KOPT-K1 (cell line): Measurements from ENCODE around the gene MDC1.
A peak's percentile ranks its signal among the peaks of the same experiment; 100 is the strongest.

Source experiments
- H3K27ac ChIP-seq: fragments of 200-600 bp; sonication (generic); 2 replicates; pipeline ENCODE4 v1.5.1; 2016; ENCODE audit warnings: antibody characterized with exemption, mild to moderate bottlenecking, low read depth, low read length; ENCODE audit not compliant: poor library complexity, severe bottlenecking
- H3K36me3 ChIP-seq: fragments of 200-600 bp; sonication (generic); 2 replicates; pipeline ENCODE4 v1.5.1; 2017; ENCODE audit warnings: antibody characterized with exemption, mild to moderate bottlenecking, low read length, moderate library complexity; ENCODE audit not compliant: insufficient read depth
- H3K9me3 ChIP-seq: fragments of 200-600 bp; sonication (generic); 2 replicates; pipeline ENCODE4 v1.5.1; 2017; ENCODE audit warnings: antibody characterized with exemption, low read length, mild to moderate bottlenecking; ENCODE audit not compliant: insufficient read depth, poor library complexity, severe bottlenecking

The MDC1 gene

DNA sequence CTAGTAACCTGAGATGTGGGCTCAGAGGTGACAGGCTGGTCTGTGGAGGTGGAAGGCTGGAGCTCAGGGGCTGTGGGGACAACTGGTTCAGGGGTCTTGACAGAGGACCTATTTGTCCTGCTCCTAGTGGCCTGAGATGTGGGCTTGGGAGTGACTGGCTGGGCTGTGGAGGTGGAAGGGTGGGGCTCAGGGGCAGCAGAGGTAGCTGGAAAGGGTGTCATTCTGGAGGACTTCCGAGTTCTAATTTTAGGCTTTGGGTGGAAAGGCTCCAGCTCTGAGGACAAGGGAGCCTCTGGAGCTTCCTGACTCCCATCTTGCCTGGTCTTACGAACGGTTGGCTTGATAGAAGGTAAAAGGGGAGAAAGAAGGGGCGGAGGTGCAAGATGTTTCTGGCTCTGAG lies 11.5 kb downstream of the MDC1 start:
- H3K36me3 ChIP-seq: peaks cover 90% of the 10 kb centered on the region
- H3K27ac ChIP-seq: no peak overlapping the region

DNA sequence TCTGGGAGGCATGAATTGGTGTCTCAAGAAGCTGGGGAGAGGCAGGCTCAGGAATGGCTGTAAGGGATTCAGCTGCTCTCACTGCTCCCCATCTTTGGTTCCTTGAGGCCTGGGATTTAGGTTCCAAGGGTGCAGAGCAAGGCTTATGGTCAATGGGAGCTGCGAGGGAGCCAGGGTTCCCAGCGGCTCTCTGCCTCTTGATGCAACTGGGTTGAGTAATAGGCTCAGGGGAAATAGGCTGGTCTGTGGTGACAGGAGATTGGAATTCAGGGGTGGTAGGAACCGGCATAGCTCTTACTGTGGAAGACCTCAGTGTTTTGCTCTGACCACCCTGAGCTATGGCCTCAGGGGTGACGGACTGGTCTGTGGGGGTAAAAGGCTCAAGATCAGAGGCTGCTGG lies 13.3 kb downstream of the MDC1 start:
- Histone ChIP-seq H3K9me3 (no peaks in the 10 kb centered on the region), H3K36me3 (peaks cover 88% of the 10 kb centered on the region)

More for the DNA sequence above, 11.5 kb downstream of the MDC1 start:
- no peaks in the 10 kb centered on the region for H3K9me3 ChIP-seq

DNA sequence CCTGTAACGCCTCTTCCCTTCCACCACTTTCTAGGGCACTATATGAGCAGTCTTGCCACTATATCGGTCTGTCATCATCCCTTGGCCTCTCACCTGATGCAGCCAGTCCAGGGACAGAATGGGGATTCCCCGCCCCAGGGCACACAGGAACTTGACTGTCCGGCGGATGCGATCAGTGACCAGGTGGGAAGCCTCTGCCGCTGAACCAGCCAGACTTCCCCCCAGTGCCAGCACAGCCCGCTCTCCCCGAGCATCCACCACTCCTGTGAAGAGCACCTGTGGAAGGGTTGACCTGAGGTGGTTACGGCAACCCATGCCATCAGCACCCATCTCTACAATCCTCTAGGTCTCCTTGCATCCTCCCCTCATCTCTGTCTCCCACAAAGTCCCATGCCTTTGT lies 14.1 kb downstream of the MDC1 start:
- Histone ChIP-seq H3K9me3 (no peaks in the 10 kb centered on the region), H3K36me3 (peaks cover 84% of the 10 kb centered on the region)

More for the DNA sequence above, 13.3 kb downstream of the MDC1 start:
- no peak overlapping the region for H3K27ac ChIP-seq

DNA sequence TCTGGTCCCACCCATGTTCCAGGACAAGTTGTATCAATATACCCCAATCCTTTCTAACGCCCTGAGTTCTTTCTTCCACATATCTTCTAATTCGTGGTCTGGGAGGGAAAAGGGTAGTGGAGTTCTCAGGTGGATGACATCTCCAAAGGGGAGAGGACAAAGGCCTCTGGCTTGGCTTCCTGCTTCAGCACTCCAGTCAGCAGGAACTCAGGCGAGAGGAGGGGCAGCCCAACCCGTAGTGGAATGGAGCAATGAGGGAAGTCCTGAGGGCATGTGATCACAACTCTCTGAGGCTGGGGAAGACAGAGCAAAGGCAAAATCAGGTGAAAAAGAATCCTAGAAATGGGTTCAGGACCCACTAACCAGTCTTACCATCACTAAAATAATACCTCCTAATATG lies 16.7 kb downstream of the MDC1 start:
- Histone ChIP-seq H3K36me3 (peaks cover 62% of the 10 kb centered on the region), H3K27ac (no peak overlapping the region), H3K9me3 (no peaks in the 10 kb centered on the region)

More for the DNA sequence above, 14.1 kb downstream of the MDC1 start:
- H3K27ac ChIP-seq: no peak overlapping the region

DNA sequence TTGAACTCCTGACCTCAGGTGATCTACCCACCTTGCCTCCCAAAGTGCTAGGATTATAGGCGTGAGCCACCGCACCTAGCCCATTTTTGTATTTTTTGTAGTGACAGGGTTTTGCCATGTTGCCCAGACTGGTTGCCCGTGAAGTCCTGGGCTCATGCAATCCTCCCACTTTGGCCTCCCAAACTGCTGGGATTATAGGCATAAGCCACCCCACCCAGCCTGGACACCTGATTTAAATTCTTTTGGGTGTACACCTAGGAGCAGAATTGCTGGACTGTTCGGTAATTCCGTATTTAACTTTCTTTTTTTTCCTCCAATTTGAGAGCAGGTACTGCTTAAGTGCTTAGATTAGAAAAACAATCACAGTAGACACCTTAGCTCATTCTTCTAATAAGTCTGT lies 20.6 kb downstream of the MDC1 start:
- H3K36me3 ChIP-seq: peaks cover 23% of the 10 kb centered on the region
- no peaks in the 10 kb centered on the region for H3K9me3 ChIP-seq

DNA sequence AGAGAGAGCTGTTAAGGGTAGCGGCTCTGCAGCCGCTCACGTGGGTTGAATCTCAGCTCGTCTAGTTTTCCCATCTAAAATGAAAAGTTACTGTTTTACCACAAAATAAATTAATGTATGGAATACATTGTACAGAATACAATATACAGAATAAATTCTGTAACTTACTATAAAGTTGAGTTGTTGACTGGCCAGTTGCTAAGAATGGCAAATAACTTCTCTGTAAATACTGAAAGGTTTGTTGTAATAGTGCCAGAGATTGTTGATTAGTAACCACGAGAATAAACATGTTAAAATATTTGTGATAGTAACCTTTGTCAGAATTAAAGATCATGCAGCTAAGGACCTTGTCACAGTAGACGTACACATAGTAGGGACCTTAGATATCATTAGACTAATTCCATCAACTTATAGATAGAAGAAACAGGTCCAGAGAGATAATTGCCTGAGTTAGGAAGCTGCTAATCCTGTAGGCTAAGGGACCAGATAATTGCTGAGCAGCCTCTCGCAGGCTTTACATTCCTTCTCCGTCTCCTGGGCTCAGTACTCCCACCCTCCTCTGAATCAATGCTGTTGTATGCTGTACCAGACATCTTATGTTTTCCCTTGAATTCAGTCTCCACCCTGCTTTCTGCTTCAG lies 25.8 kb downstream of the MDC1 start:
- H3K9me3 ChIP-seq: no peaks in the 10 kb centered on the region
- peak overlapping the region; percentile 85 for H3K27ac ChIP-seq
- 0 out of 2 replicates have a peak, but pooled peaks cover 6% of the 10 kb centered on the region for H3K36me3 ChIP-seq

More for the DNA sequence above, 20.6 kb downstream of the MDC1 start:
- H3K27ac ChIP-seq: no peak overlapping the region

DNA sequence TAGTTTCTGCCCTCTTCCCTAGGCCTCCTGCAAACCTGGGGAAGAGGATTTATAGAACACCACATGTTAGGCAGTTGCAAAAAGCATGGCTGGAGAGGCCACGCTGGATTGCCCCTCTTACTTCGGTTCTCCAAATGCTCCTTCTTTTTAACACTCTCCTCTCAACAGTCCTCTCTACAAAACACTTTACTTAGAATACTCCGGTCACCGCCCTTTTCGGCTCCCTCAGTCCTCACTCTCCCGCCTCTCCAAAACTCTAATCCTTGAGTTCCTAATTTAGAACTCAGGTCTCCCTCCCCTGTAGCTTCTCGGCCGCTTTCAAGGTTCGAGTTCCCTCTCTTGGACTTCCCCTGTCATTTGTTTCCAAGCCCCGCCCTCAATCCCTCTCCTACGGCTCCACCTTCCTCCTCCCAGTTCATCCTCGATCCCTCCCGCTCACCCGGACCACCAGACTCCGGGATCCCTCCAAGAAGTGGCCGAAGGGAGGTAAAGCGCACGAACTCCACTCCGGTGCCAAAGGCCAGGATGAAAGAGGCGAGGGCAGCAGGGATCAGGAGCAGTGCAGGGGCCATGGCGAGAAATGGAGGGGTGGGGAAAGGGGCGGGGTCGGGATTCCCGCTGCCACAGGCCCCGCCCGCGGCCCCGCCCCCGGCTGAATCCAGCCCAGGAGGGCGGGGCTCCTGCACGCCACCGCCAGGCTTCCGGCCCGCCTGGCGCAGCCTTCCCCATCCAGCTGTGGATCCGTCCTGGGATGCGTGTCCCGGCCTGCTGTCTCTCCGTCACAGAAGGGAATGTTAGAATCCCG lies 26.5 kb downstream of the MDC1 start, which contains the start of gene NRM:
Gene NRM (minus strand): TSS at position 582 of the 805 bp plus-strand sequence. CDS start 10 bp downstream, at position 572.
- H3K27ac ChIP-seq: peak within 1 kb of the TSS; percentile 85
- 0 out of 2 replicates have a peak, but pooled peaks cover 6% of the 10 kb centered on the region for H3K36me3 ChIP-seq
- no peaks in the 10 kb centered on the region for H3K9me3 ChIP-seq

DNA sequence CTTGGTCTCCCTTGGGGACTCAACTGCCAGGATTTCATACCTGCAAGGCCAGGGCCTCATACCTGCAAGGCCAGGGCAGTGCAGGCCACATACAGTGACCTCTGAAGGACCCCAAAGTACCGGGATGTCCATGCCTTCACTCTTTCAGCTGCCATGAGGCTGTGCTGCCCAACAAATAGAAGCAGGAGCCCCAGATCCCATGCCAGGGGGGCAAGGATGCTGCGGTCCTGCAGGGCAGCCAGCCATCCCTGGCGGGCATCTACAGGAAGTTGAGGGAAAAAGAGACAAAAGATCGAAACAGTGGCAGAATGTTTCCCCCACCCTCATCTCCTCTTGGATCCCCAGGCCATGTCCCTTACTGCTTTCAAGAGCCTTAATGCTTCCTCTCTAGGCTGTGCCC lies 27.1 kb downstream of the MDC1 start:
- H3K36me3 ChIP-seq: 0 out of 2 replicates have a peak, but pooled peaks cover 6% of the 10 kb centered on the region
- no peaks in the 10 kb centered on the region for H3K9me3 ChIP-seq
- H3K27ac ChIP-seq: peak overlapping the region; percentile 85

DNA sequence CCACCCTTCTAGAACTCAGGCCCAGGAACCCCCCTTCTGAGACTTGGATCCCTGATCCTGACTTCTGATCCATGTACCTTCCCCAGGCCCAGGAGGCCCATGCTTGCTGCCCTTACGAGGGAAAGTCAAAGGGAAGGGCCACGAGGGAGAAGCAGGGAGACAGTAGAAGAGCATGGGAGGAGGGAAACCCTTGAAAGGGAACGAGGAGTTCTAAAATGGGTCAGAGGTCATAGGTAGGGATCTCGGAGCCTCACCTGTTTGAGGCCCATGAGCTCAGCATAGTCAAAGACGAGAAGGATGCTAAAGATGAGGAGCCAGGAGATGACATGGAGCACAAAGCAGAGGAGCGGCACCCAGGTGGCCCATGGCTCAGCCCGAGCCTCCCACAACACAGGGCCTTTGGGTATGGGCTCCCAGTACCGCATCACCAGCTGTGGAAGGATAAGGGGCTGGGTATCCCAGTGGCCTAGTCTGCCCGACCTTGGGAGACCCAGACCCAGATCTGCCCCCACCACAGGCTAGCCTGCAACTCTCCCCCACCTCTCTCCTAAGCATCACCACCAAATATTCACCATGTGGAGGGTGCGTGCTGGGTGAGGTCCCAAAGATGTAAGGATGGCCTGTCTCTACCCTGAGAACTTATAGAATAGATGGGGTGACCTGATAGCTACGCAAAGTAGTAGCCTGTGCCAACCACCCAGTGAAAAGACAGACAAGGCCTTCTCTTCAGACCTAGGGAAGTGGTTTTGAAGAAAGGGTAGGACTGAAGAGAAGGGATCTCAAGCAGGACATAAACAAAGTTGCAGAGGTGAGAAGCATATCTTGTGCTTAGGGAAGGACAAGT lies 27.8 kb downstream of the MDC1 start:
- H3K27ac ChIP-seq: peak overlapping the region; percentile 85
- 0 out of 2 replicates have a peak, but pooled peaks cover 6% of the 10 kb centered on the region for H3K36me3 ChIP-seq
- no peaks in the 10 kb centered on the region for H3K9me3 ChIP-seq

DNA sequence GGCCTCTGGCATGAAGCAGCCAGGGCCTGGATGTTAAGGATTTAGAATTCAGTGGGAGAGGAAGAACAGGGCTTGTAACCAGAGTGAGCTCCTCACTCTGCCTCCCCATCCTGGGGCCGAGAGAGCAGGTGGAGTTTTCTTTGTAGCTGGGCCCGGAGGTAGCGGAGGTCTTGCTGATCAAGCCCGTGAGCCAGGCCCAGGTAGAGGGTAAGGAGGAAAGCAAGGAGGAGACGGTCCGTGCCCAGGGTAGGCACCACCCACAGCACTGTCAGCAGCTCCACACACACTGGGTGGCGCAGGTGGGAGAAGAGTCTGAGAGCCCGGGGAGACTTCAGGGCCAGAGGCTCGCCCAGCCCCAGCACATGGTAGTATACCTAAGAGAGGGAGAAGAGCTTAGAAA lies 28.5 kb downstream of the MDC1 start:
- Histone ChIP-seq H3K27ac (no peak overlapping the region), H3K36me3 (0 out of 2 replicates have a peak, but pooled peaks cover 6% of the 10 kb centered on the region), H3K9me3 (no peaks in the 10 kb centered on the region)

DNA sequence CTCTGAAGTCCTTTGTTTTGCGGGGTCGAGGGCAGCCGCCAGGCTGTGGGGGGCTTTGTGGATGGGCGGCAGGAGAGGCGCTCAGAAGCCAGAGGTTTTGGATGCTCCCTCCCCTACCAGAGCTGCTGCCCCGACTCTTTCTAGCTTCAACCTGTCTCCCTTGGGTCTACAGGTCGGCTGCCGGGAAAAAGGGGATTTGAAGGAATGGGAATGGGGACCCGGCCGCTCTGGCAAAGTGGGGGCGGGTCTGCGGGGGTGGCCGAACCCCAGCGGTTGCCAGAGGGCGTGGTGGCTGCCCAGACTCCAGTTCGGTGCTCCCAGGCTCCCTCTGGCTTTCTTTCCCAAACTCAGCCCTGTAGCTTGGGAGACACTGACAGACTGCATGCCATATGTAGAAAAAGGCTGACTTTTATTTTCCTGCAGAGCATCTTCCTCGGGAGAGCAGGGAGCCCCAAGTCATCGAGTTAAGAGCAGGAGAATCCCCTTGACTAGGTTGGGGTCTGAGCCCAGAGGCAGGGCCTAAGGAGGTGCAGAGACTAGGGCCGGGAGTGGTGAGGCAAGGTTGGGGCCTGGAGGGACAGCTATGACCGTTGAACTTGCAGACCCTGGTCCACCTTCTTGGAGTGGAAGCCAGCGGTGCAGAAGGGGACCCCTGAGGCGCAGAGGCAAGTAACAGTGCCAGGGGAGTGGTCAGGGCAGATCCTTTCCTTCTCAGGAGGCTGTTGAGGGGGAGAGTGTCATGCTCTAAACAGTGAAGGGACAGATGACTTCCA lies 29.2 kb downstream of the MDC1 start:
- peak overlapping the region; percentile 94 for H3K27ac ChIP-seq
- H3K36me3 ChIP-seq: 0 out of 2 replicates have a peak, but pooled peaks cover 6% of the 10 kb centered on the region
- H3K9me3 ChIP-seq: no peaks in the 10 kb centered on the region

DNA sequence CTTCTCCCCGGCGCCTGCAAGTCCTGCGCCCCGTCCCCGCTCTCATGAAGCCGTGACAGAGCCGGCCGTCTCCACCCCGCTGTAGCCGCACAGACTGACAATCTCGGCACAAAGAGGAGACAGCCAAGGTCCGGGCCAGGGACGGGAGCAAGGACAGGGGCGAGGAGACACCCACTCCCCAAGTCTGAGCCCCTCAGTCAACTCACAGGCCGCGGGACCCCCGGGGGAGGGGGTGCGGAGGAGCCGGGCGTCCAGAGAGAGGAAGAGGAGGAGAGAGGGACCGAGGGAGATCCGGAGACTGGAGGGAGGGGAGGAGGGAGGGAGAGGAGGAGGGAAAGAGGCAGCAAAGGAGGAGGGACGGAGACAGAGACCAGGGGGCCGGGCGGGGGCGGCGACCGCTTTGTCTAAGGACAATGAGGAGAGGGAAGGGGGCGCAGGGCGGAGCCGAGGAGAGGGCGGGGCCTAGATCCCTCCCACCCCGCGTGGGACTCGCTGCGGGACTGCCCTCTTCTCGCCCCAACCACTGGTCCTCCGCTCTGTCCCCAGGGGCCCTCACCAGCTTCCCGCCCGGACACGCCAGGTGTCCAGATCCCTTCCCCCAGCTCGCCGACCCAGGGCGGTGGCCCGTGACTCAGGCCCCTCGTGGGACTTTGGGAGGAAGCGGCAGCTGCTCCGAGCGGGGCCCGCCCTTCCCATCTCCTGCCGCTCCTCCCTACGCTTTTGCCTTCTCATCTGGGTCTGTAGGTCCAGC lies 30.0 kb downstream of the MDC1 start:
- peak overlapping the region; percentile 94 for H3K27ac ChIP-seq
- 0 out of 2 replicates have a peak, but pooled peaks cover 6% of the 10 kb centered on the region for H3K36me3 ChIP-seq
- no peaks in the 10 kb centered on the region for H3K9me3 ChIP-seq

DNA sequence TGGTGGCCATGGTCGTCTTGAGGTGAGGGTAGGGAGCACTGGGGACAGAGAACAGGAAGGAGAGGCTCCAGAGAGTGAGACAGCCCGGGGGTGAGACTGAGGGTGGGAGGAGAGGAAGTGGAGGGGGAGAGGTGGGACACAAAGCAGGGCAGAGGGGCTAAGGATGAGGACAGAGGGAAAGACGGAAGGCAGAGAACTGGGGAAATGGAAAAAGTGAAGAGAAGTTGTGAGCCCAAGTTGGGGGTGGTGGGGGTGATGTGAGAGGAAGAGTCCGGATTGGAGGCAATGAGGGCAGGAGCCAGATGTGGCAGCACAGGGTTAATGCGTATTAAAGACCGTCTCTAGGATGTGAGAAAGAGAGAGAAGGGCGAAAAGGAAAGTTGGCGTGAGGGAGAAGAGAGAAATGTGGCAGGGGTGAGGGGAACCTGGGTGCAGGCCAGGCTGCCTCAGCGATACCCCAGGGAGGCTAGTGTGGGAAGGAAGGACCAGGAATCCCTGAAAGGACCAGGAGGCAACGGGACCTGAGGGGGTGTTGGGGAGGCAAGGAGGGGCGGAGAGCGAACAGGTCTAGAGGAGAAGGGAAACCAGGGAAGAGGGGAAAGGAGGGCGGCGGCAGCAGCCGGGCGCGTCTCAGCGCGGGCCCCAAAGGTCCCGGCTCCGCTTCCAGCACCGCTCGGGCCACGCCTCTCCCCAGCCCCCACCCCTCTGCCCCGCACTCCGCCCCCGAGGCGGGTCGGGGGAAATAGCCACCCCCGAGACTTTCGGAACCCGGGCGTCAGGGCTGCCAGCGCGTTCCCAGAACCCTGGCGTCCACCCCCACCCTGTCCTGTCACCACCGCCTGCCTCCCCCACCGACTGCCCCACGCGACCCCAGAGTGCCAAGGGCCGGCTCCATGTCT lies 30.8 kb downstream of the MDC1 start, which contains the start of gene PPP1R18:
Gene PPP1R18 (minus strand): TSS at position 637 of the 899 bp plus-strand sequence. CDS start 627 bp downstream, at position 10.
- Histone ChIP-seq H3K27ac (peak within 1 kb of the TSS; percentile 94), H3K36me3 (peaks cover 12% of the 10 kb centered on the region; the same call in 1 of the 2 replicates), H3K9me3 (no peaks in the 10 kb centered on the region)
